Adipocyte (in vitro differentiated cells): Measurements from ENCODE around the gene MEIS2.

ENCODE experiments used
- DNase-seq: peaks from one replicate; pipeline ENCODE4 v3.0.0-alpha.2; 2015; ENCODE audit warnings: low read depth
- H3K27me3 ChIP-seq: replicated peaks from 2 replicates; pipeline ENCODE4 v1.7.0; 2013; ENCODE audit warnings: mild to moderate bottlenecking, low read length, moderate library complexity; ENCODE audit not compliant: control insufficient read depth, insufficient read depth
- H3K36me3 ChIP-seq: 2 replicates; pipeline ENCODE4 v1.7.0; 2013; ENCODE audit warnings: low read length, mild to moderate bottlenecking, moderate library complexity; ENCODE audit not compliant: control insufficient read depth, insufficient read depth, severe bottlenecking
- H3K4me1 ChIP-seq: 2 replicates; pipeline ENCODE4 v1.7.0; 2013; ENCODE audit warnings: mild to moderate bottlenecking, low read length, moderate library complexity; ENCODE audit not compliant: control insufficient read depth, insufficient read depth
- H3K4me3 ChIP-seq: 2 replicates; pipeline ENCODE4 v1.7.0; 2013; ENCODE audit warnings: mild to moderate bottlenecking, low read length, moderate library complexity
- H3K9ac ChIP-seq: 2 replicates; pipeline ENCODE4 v1.7.0; 2013; ENCODE audit warnings: mild to moderate bottlenecking, low read length, moderate library complexity
- H3K9me3 ChIP-seq: 2 replicates; pipeline ENCODE4 v1.7.0; 2013; ENCODE audit warnings: mild to moderate bottlenecking, low read length, moderate library complexity; ENCODE audit not compliant: control insufficient read depth

Gene MEIS2

DNA sequence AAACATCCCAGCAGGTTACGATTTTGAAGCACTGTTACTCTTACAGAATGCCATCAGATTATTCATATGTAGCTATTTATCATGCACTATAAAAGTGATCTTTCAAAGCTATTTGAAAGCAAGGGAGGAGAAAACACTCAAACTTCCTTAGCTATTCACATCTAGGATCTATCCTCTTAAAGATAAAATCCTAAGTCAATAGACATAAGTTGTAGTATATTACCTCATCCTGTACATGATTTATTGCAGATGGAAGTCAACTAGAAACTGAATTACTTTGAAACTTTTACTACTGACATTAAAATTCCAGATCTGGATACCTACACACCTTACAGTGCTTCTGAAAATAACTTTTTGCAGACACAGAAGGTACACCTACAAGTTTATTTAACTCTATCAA is 197.2 kb downstream of the MEIS2 start:
- Histone ChIP-seq H3K9me3 (no peaks in the 10 kb centered on the region), H3K27me3 (no peaks in the 10 kb centered on the region), H3K4me3 (no peak overlapping the region), H3K9ac (no peak overlapping the region), H3K36me3 (no peaks in the 10 kb centered on the region), H3K4me1 (peaks cover 28% of the 10 kb centered on the region)
- no peak for DNase-seq

DNA sequence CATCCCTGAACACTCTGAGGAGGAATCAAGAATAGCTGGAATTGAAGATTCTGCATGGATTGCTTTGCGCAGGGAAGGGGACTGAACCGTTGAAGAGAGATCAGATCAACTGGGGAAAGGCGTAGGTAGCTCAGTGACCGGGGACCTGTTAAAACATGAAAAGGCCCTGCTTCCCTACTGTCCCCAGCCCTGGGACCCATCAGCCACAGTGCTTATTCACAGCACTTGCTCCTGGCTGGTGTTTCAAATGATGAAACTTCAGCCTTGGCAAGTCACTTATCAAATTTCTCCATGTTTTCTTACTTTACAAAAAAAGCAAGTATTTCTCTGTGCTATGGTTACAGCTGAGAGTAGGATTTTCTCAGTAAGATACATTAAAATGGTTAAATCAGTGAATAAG is 199.3 kb downstream of the MEIS2 start:
- H3K4me1 ChIP-seq = peaks cover 40% of the 10 kb centered on the region
- H3K9me3 ChIP-seq = no peaks in the 10 kb centered on the region
- H3K27me3 ChIP-seq = no peaks in the 10 kb centered on the region
- no peaks in the 10 kb centered on the region for H3K36me3 ChIP-seq
- no peak for DNase-seq
- no peak overlapping the region for H3K4me3 ChIP-seq
- no peak overlapping the region for H3K9ac ChIP-seq

DNA sequence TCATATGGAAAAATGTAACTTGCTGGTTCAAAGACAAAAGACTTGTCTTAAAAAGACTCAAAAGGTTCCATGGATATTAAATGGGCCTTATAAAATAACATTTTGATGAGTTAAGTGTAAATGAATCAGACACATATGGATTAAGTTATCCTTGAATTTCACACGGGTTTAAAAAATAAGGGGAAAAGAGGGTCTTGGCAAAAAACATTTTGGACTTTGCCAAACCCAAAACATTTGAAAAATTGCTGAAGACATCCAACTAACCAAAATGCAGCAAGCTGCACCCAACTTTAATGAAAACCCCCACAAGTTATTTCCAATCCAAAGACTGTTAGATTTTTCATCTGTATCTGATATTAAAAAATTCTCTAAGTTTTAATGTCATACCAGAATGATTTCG is 200.7 kb downstream of the MEIS2 start:
- peaks cover 40% of the 10 kb centered on the region for H3K4me1 ChIP-seq
- no peak overlapping the region for H3K4me3 ChIP-seq
- DNase-seq = no peak
- peaks cover 8% of the 10 kb centered on the region for H3K36me3 ChIP-seq
- no peaks in the 10 kb centered on the region for H3K9me3 ChIP-seq
- H3K9ac ChIP-seq = no peak overlapping the region
- no peaks in the 10 kb centered on the region for H3K27me3 ChIP-seq

DNA sequence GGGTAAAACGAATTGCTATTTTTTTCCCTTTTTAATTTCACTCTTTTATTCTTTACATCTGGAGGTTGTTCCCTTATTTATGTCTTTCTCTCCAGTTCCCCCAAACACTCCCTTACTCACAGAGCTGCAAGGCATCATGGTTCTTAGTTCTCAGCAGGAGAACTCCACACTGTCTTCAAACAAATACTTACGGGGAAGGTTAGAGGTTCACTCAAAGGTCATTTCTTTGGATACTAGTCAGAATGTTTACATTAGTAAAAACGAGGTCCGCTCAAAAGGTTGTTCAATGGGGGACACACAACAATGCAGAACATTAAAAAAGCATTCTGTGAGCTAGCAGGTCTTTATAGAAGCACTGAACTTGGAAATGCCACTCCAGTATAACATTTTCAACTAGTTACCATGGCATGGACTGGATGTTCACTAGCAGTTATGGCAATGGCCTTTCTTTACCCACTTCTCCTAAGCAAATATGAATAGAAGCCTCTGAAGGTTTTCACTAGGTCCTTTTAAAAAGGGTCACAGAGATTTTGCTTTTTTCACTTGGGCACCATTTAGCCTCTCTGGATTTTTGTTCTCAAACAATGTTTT is 201.7 kb downstream of the MEIS2 start:
- Histone ChIP-seq H3K36me3 (peaks cover 18% of the 10 kb centered on the region), H3K9me3 (no peaks in the 10 kb centered on the region), H3K9ac (no peak overlapping the region), H3K4me1 (peaks cover 40% of the 10 kb centered on the region), H3K4me3 (no peak overlapping the region), H3K27me3 (no peaks in the 10 kb centered on the region)
- no peak for DNase-seq

DNA sequence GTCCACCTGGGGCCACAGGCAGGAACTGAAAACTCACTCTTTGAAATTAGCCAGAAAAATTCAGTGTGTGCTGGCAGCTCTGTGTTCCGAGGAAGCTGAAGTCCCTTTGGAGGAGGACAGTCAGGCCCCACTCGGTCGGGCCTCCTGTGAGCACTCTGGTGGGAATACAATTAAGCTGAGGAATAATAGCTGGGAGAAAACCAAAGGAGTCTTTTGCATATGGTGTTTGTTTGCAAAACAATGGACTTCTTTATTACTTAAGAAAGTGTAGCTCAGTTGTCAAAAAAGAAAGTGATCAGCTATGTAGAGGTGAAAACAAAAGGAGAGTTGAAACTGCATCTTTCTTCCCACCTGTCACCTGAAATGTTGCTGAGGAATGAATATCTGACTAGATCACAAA is 202.5 kb downstream of the MEIS2 start:
- Histone ChIP-seq H3K27me3 (no peaks in the 10 kb centered on the region), H3K4me1 (peaks cover 40% of the 10 kb centered on the region), H3K4me3 (no peak overlapping the region), H3K9ac (no peak overlapping the region), H3K9me3 (no peaks in the 10 kb centered on the region), H3K36me3 (peaks cover 26% of the 10 kb centered on the region)
- no peak for DNase-seq

DNA sequence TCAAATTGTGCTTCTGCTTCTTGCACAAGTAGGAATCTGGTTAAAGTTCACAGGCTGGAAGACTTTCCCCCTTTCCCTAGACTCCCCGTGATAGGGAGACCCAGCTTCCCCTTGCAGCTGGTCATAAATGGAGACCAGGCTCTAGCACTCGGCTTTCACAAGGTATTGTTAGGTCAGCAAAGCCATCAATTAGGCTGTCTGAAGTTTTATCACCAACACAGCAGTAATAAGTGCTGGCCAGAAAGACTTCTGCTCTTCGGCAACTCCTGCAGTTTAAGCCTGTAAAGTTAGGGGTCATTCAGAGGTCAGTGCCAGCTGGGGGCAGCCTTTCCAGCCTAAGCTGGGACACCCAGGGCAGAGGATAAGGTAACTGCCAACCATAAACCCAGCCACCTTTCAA is 203.4 kb downstream of the MEIS2 start:
- DNase-seq = no peak
- Histone ChIP-seq H3K9ac (no peak overlapping the region), H3K36me3 (peaks cover 31% of the 10 kb centered on the region), H3K9me3 (no peaks in the 10 kb centered on the region), H3K4me1 (peaks cover 40% of the 10 kb centered on the region), H3K27me3 (no peaks in the 10 kb centered on the region), H3K4me3 (peak overlapping the region; percentile 20)

DNA sequence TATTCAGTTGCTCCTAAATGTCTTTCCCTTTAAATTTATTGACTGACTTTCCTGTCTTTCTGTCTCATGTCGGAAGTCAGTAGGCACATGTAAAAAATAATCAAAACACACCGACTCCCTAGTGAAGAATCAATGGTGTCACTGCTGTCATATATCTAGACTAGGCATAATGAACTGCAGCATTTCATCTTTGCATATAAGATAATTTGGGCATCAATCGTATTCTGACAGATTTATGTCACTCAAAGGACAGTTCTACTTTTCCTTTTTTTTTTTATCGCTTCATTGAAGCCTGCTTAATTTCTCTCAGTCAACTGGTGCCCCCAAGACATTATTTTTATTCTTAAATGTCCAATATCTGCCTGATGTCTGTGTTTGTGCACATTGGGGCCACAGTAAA is 206.3 kb downstream of the MEIS2 start:
- peaks cover 48% of the 10 kb centered on the region for H3K36me3 ChIP-seq
- no peak overlapping the region for H3K9ac ChIP-seq
- DNase-seq = no peak
- H3K9me3 ChIP-seq = no peaks in the 10 kb centered on the region
- no peaks in the 10 kb centered on the region for H3K27me3 ChIP-seq
- no peak overlapping the region for H3K4me3 ChIP-seq
- peaks cover 16% of the 10 kb centered on the region for H3K4me1 ChIP-seq

DNA sequence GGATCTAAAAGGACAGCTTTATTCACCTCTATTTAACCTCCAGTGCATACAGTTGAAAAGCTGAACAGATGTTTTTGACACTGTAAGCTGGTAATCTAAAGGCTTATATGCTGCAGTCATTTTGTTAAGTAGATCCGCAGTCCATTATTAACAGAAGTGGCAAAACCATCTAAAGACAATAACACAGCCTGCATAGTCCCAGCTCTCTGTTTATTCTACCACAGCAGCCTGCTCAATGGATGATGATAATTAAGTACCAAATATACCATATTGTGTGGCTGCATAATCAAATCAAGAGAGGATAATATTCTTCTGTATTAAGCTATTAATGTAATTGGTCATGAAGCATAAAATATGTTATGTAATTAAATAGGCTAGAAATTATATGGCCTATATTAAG is 207.1 kb downstream of the MEIS2 start:
- Histone ChIP-seq H3K27me3 (no peaks in the 10 kb centered on the region), H3K36me3 (peaks cover 48% of the 10 kb centered on the region), H3K9me3 (no peaks in the 10 kb centered on the region), H3K9ac (no peak overlapping the region), H3K4me1 (peaks cover 17% of the 10 kb centered on the region), H3K4me3 (no peak overlapping the region)
- DNase-seq = no peak

DNA sequence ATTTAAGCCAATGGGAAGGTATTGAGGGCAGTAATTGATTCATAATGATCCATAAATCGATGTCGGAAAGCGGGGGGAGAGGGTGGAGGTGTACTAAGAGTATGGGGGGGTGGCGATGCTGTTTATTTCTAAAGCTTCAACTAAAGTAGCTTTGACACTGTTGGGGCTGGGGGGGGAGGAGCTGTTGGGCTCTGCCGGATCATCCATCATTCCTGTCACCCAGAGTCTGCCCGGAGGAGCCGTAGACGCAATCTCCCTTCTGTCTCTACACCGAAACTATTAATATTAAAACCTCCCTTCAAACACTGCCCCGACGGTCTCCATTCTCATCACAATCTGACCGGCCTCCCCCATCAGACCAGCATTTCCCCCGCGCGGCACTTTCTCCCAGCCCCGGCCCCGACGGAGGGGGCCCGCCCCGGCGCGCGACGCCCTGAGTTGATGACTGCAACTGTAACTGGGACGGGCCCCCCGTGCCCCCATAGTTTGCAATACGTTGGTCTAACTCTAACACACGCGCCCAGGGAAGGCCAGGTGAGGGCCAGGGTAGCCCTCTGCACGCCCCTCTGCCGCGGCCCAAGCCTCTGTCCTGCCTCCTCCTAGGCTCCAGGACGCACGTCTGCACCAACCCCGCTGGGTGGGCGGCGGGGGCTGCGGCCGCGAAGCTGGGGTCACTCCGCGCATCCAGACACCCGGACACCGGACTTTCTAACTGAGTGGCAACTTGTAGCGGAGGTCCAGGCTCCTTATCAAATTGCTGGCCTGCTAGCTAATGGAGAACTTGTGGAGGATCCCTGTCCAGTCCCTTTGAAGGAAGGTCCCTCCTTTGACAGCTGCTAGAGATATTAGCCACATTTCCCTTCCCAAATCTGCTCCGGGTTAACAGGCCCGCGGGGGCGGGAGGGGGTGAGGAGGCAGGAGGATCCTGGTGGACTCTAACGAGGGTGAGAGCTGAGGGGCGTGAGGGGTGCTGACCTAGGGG is 212.0 kb downstream of the MEIS2 start:
- peaks cover 5% of the 10 kb centered on the region for H3K27me3 ChIP-seq
- no peak for DNase-seq
- peak overlapping the region; percentile 76 for H3K4me3 ChIP-seq

DNA sequence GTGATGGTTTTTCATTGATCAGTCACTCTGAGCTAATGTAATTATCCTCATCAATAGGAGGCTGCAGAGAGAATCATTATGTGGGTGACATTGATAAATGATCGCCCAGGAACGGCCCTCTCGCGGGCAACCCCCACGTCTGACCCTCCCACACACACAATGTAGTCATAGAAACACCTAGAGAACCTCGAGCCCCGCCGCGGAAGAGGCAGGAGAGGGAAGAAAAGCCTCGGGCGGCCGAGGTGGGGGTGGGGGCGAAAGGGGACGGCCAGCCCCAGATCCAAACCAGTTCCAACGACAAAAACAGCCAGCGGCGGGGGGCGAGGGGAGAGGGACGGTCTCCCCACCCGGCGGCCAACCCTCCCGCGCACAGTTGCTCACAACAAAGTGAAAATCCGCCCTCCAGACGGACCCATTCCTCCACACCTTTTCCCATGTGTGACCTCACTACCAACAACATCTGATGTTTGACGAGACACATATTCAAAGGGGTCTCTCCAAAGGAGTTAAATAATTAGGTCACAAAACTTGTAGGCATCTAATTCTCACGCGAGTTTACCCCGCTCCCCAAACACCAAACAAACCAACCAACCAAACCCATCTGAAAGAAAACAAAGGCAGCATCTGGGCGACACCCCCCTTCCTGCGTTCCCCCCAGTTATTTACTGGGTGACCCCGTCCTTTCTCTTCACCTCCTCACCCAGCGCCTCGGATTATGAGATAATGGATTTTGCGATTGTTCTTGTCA is 213.0 kb downstream of the MEIS2 start:
- peaks cover 20% of the 10 kb centered on the region for H3K36me3 ChIP-seq
- peak overlapping the region; percentile 56 for H3K9ac ChIP-seq
- H3K4me3 ChIP-seq = peak overlapping the region; percentile 76
- H3K27me3 ChIP-seq = peaks cover 14% of the 10 kb centered on the region
- H3K9me3 ChIP-seq = no peaks in the 10 kb centered on the region
- no peak for DNase-seq
- peaks cover 18% of the 10 kb centered on the region for H3K4me1 ChIP-seq

More for the DNA sequence above, 212.0 kb downstream of the MEIS2 start:
- Histone ChIP-seq H3K36me3 (peaks cover 27% of the 10 kb centered on the region), H3K9me3 (no peaks in the 10 kb centered on the region), H3K4me1 (peaks cover 10% of the 10 kb centered on the region), H3K9ac (peak overlapping the region; percentile 56)

DNA sequence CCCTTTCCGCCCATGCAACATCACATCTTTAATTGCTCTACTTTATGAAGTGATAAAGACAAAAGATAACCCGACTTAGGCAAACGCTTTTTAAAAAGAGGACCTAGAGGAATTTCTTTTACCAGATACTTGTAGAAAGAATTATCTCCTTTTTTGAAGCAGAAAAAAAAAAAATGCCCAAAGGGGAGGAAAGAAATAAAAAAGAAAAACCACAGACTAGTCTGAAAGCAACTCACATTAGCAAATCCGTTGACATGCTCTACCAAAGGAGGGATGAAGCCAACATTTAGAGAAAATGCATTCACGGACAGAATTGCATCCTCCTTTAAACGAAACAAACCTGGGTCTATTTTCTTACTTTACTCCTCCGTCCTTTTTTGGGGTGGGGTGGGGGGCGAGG is 213.6 kb downstream of the MEIS2 start:
- H3K9me3 ChIP-seq = no peaks in the 10 kb centered on the region
- peaks cover 18% of the 10 kb centered on the region for H3K4me1 ChIP-seq
- no peak overlapping the region for H3K9ac ChIP-seq
- H3K36me3 ChIP-seq = peaks cover 14% of the 10 kb centered on the region
- DNase-seq = no peak
- peaks cover 21% of the 10 kb centered on the region for H3K27me3 ChIP-seq
- H3K4me3 ChIP-seq = no peak overlapping the region
